Mucosa of descending colon (tissue), 3 donors: Measurements from ENCODE around the gene TSPAN13. TPM values are rescaled to one million over a fixed set of nuclear protein-coding genes. Genes with fewer than 3 reads are reported as not detected.

Source experiments
- ATAC-seq: fragments of 200-7000 bp; cut with Tn5 transposase; one replicate; pipeline ENCODE4 v1.9.1; 2020; ENCODE audit warnings: mild to moderate bottlenecking, moderate library complexity
- DNase-seq, 3 donors: peaks; one replicate each; pipeline ENCODE4 v3.0.0-alpha.2; 2020
- H3K36me3 ChIP-seq: fragments of 200-600 bp; one replicate; pipeline ENCODE4 v1.8.0; 2021; ENCODE audit warnings: low read depth, mild to moderate bottlenecking
- H3K4me1 ChIP-seq: fragments of 200-600 bp; one replicate; pipeline ENCODE4 v1.8.0; 2021; ENCODE audit warnings: low read depth, mild to moderate bottlenecking
- H3K4me3 ChIP-seq: fragments of 200-600 bp; one replicate; pipeline ENCODE4 v1.8.0; 2021; ENCODE audit warnings: mild to moderate bottlenecking
- H3K9me3 ChIP-seq: fragments of 200-600 bp; one replicate; pipeline ENCODE4 v1.8.0; 2021; ENCODE audit warnings: mild to moderate bottlenecking
- intact Hi-C, 2 donors: fragments of 100-400 bp; cut with DNase I in 1 of 2; cut with micrococcal nuclease in 1 of 2; formaldehyde crosslinking; loops; one replicate each; pipeline versions ENCODE4 v1.11.0 to v1.11.1; 2022; cut with DNase I, micrococcal nuclease
- total RNA-seq, 3 donors: library from RNA; stranded (reverse); fragmentation: NEBNext Ultra II Directional in 2 of 3; extraction: Animal tissue kit (Norgen Biotek cat#: 25700) in 2 of 3; gene quantifications; one replicate each; pipeline versions ENCODE4 v1.2.1 to v1.2.4, GENCODE V29; 2021 to 2023
- TF ChIP-seq, protein P1 (sequence below): fragments of 200-600 bp; IDR thresholded peaks from one replicate; pipeline ENCODE4 v1.8.0; 2022; ENCODE audit warnings: antibody characterized with exemption, mild to moderate bottlenecking
- donor health status: DM: no; HTN: no; CAD: no; lungs with moderate emphysema.
- donor health status: DM: no; HTN: no; CAD: no.
- donor health status: DM: no; HTN: yes; CAD: no.

The TSPAN13 gene
- total RNA-seq, 3 donors from 2014 or later = 38.9 to 91.4 (median 90.8) TPM

DNA sequence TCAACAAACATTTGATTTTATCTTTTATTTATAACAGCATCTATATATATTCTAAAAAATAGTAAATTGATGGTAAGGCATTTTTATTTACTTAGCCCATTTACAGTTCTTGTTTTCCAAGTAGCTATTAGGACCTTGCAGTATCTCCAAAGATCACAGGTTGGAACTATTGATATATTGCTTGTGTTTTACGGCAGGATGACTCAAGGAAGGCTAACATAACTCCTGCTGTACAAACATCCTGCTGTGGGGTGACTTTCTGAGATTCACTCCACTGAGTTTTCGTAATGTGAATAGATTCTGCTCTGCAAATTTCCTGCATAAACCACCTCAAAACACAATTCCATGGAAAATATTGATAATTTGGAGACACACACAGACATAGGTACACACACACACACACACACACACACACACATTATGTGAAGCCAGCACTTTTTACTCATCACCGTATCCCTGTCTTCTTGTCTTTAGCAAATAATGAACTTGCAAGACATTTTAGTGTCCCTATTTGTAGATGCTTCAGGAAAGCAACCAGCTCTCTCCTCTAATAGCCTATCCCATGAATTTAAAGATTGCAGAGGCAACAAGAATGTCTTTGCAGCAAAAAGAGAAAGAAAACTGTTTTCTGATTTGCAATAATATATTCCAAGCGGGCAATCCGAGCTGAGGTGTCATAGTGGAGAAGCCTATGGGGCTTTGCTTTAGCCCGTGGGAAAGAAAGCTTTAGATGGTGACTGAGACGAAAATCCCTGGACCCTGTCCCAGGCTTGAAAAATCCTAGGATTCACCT, 50.5 kb downstream of the TSPAN13 start:
- DNase-seq (peak in 1 of 3 donors; percentile 48), ATAC-seq (peak; percentile 72)
- Histone ChIP-seq H3K4me1 (peaks cover 2% of the 10 kb centered on the region), H3K36me3 (no peaks in the 10 kb centered on the region), H3K9me3 (no peaks in the 10 kb centered on the region), H3K4me3 (peak overlapping the region; percentile 43)
- intact Hi-C loops = no loop called here
- TF ChIP-seq, protein P1, sequence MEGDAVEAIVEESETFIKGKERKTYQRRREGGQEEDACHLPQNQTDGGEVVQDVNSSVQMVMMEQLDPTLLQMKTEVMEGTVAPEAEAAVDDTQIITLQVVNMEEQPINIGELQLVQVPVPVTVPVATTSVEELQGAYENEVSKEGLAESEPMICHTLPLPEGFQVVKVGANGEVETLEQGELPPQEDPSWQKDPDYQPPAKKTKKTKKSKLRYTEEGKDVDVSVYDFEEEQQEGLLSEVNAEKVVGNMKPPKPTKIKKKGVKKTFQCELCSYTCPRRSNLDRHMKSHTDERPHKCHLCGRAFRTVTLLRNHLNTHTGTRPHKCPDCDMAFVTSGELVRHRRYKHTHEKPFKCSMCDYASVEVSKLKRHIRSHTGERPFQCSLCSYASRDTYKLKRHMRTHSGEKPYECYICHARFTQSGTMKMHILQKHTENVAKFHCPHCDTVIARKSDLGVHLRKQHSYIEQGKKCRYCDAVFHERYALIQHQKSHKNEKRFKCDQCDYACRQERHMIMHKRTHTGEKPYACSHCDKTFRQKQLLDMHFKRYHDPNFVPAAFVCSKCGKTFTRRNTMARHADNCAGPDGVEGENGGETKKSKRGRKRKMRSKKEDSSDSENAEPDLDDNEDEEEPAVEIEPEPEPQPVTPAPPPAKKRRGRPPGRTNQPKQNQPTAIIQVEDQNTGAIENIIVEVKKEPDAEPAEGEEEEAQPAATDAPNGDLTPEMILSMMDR = no peak

DNA sequence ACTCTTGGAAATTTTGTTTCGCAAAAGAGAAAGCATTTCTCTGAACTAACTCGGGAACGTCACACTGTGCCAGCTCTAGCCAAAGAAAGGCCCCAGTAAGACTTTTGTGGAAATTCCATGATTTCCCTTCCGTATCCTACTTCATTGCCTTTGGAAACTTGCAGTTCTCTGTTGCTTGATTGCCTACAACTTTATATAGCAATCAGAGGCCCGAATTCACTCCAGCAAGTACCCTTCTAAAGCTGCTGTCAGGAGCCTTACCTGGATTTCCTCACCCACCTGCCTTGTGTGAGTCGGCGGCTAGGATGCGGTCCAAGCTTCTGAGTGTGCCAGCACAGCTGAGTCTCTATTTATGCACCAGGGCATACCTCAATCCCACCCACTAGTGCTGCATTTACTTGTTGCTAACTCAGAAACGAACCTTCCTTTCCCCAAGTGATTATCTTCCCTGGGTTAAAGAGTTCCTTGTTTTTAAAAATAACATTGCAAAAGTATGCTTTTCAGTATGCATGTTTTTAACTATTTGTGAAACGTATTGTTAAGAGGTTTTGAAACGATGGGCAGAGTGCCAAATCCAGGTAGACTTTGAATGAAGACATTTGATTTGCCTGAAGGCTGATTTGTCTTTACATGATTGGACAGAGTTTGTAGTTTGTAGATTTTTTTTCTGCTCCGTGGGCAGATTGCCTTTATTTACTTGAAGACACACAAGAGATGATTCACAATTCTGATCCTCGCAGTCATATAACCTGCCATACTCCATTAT, 51.3 kb downstream of the TSPAN13 start, which contains the start of gene AGR2:
TSS of gene AGR2 (minus strand) at position 326 of the 766 bp plus-strand sequence. CDS start 3,203 bp downstream, outside the sequence.
- intact Hi-C loops = no loop called here
- peak; percentile 88 for ATAC-seq

DNA sequence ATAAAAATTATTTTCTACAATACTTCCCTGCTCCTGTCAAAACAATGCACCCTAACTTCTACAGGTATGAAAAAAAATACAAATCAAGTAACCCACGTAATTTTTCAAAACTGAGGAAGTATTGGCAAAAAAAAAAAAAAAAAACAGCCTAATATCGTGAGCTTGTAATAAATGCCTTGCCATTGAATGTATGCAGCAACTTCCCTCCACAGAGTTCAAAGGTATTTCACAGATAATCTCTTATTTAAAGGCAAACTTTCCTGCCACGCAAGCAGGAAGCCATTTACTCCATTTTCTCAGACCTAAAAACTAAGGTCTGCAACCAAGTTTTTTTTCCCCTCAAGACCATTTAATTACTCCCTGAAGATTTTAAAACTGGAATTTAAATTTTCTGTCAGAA, 51.9 kb downstream of the TSPAN13 start:
- H3K4me3 ChIP-seq = no peak overlapping the region
- ATAC-seq = no peak
- no peaks in the 10 kb centered on the region for H3K9me3 ChIP-seq
- TF ChIP-seq, protein P1 = no peak
- peaks cover 3% of the 10 kb centered on the region for H3K4me1 ChIP-seq
- intact Hi-C loops = no loop called here
- DNase-seq = no peak
- no peaks in the 10 kb centered on the region for H3K36me3 ChIP-seq

More for the DNA sequence above, 51.3 kb downstream of the TSPAN13 start, which contains the start of gene AGR2:
- no peaks in the 10 kb centered on the region for H3K9me3 ChIP-seq
- DNase-seq = peak; percentile 85 to 95 (median 92)
- H3K4me3 ChIP-seq = peak within 1 kb of the TSS; percentile 43
- no peaks in the 10 kb centered on the region for H3K36me3 ChIP-seq
- H3K4me1 ChIP-seq = peaks cover 3% of the 10 kb centered on the region
- TF ChIP-seq, protein P1 = peak; percentile 8

DNA sequence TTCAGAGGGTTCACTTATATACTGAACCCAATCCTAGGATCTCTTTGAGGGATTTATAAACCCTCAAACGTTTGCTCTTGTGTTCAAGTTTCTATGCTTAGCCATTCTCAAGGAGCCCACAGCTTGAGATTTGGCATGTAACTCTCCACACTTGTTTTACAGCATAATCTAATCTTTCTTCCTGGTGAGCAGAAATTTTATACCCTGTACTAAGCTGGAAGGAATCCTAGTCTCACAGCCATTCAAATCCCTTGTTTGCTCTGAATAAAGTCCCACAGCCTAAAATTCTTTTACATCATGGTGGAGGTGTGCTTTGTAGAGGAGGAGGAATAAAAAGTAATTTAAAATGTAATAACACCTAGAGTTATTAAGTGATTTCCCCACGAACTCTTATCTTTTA, 56.6 kb downstream of the TSPAN13 start:
- no peak for DNase-seq
- Histone ChIP-seq H3K9me3 (no peaks in the 10 kb centered on the region), H3K36me3 (no peaks in the 10 kb centered on the region), H3K4me1 (peaks cover 26% of the 10 kb centered on the region), H3K4me3 (no peak overlapping the region)
- TF ChIP-seq, protein P1 = no peak
- intact Hi-C loops = no loop called here
- ATAC-seq = peak; percentile 61

DNA sequence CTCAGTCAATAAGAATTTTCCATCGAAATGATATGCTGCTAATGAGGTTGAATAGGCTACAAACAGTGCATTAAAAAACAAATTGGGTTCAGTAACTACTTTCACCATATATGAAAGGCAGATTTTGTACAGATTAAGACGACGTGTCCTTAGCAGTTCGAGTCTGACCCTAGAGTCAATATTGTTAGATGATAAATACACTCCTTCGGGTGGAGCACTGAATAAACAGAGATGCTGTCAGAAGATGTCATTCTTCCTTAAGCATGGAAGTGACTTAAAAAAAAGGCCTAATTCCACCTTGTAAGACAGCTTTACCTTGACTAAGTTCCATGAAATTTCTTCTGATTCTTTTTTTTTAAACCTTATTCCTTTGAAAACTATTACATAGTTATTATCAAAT, 57.0 kb downstream of the TSPAN13 start:
- Histone ChIP-seq H3K36me3 (no peaks in the 10 kb centered on the region), H3K9me3 (no peaks in the 10 kb centered on the region), H3K4me1 (peaks cover 30% of the 10 kb centered on the region), H3K4me3 (no peak overlapping the region)
- TF ChIP-seq, protein P1 = no peak
- ATAC-seq (peak; percentile 71), DNase-seq (peak in 1 of 3 donors; percentile 32)
- intact Hi-C loops = no loop called here
